ENCODE measurements around the gene FNBP1L.

The FNBP1L gene

DNA sequence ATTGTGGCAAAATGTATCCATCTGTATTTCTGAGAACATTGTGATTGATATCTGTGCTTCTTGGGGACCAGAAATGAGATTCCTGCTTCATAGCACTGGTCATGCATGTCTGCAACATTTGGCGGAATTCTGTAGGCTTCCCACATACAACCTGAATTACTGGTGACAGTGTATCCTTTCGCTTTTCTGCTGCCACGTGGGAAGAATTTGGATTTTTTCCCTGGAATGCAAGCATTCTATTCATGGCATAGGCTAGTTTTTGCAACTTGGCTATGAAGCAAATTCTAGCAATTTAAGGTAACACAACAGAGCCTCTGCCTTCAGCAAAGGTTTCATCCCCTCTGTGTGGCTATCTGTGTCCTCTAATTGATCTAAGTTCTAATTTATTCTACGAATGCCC, 147.8 kb downstream of the FNBP1L start:
- no peak for DNase-seq

DNA sequence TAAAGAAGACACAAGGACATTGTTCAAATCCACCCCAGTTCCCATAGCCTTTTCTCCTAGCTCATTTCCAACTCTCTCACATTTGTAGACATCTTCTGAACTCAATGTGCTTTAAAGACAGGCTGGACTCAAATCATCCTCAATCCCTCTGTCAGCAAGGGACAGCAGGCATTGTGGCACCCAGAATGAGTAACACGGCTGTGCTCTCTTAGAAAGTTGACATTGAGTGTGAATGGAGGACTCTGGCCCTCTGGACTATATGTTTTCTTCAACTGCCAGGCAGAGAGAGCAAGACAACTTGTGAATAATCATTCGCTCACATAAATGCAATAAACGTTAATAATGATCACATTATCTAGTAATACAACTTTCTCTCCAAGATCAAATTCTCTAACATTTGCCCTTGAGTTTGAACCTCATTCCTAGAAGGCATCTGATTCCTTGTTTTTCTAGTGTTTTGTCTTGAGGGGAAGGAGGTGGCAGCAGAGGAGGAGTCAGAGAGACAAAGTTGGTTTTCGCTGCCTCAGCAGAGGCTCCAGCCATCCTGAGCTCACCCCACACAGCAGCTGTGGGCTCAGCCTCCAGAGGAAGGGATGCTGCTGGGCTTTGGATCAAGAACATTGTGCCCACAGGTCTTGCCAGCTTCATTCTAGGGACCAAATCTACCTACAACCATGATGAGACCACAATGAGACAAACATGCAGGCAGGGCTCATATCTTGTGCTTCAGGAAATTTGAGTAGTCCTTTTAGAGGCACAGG, 148.6 kb downstream of the FNBP1L start:
- DNase-seq: no peak

DNA sequence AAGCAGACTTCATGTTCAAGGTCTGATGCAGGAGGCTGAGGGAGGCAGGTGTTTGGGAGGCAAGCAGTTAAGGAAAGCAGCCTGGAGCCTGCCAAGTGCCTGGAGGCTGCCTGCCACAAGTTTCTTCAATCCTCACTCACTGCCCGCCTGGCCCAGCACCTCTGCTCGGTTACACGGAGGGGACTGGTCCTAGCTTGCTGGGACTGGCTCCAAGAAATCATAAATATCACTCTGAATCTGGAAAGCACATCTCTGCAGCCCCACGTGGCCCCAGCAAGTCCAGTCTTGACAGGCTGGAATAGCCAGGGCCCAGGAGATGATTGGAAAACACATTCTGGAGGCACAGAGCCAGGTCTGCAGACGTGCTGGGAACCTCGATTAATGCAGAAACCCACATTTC, 149.8 kb downstream of the FNBP1L start:
- DNase-seq: no peak

DNA sequence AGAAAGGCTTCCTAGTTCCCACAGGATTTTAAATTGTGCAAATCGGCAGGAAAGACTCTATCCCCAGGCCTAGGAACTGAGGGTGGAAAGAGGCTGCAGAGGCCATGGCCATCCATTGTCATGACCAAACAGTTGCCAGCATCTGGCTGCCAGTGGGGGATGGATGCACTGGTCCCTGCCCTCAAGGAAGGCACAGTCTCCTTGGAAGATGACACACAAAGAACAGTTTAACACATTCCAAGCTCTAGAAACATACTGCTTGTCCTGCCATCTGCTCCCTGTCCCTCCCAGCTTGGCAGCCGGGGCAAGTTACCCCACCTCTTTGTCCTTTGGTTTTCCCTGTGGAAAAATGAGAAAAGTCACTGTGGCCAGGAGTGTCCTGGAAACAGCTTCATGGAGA, 150.5 kb downstream of the FNBP1L start:
- no peak for DNase-seq

DNA sequence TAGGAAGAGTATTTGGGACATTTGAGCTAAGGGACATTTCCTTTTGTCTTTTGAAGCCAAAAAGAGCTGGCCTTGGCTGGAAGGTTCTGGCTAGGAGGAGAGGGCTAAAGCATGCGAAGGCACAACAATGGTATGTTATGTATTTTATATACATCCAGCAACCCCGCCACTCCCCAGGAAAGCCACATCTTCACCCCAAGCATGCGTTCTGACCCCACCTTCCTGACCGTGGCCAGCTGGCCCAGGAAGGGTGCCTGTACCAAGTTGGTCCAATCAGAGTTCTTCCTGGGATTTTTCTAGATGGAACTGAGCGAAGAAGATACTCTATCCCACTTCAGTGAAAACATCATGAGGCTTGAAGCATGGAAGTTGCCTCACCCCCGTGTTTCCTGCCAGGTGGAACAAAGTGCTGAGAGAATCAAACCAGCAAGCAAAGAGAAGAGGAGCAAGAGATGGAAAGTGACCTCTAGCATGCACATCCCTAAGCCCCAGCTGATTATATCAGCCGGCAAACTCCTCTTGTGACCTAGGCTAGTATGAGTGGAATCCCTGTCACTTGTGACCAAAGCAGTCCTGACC, 151.0 kb downstream of the FNBP1L start:
- no peak for DNase-seq

DNA sequence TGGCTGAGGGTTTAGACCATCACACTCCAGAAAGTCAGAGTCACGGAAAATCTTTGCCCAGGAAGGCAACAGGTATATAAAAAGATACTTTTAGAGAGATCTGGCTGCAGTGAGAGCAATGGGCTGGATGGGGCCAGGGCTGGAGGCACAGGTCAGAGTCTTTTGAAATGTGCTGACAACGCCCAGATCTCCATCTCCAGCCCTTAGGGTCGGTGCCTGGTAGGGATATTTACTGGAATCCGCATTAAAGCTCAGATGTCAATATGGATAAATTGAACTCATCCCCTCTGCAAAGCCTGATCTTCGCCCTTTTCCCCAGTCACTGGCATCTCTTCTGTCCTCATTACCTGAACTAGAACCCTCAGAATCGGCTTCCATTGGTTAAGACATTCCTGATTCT, 151.6 kb downstream of the FNBP1L start:
- no peak for DNase-seq

DNA sequence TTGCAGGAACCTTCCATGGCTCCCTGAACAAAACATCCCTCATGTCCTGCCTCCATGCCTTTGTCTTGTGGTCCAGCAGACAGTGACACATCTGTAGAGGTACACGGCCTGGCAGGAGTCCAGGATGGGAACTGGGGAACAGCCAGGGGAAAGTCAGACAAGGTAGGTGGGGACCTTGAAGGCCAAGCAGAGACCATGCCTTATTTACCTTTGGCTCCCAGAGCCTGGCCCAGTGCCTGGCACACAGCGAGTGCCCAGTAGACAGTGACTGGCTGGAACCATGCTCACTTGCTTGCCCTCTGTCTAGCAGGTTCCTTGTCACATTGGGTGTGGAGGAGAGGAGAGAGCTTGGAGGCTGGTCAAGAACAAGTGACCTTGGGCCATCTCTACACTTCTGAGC, 152.7 kb downstream of the FNBP1L start:
- no peak for DNase-seq

DNA sequence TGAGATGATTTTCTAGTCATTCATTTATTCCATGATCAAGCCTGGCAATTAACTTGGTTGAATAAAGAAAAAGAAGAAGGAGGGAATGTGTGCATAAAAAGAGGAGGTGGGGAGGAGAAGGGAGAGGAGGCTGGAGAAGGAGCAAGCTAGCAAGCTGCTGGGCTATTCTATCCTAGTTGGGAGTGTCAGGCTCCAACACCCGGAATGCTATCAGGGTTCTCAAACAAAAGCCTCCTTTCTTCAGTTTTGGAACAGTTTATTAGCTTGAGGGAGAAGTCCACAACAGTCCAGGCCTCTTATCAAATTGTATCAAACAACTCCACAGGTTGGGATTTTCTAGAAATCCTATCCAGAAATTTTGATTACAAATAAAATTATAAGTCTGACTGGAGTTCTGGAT, 153.8 kb downstream of the FNBP1L start:
- DNase-seq: no peak

DNA sequence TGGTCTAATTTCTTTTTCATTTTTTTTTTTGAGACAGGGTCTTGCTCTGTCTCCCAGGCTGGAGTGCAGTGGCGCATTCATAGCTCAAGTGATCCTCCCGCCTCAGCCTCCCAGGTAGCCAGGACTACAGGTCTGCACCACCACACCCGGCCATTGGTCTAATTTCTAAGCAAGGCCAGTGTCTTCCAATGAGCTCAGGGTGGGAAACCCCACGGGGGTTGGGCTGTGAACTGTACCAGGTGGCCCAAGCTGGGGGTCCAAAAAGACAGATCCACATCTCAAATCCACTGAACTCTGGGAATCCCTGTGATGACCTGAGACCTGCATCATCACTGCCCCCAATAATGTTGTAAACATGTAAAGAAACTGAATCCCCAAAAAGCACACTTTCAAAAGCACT, 154.2 kb downstream of the FNBP1L start:
- DNase-seq: no peak

DNA sequence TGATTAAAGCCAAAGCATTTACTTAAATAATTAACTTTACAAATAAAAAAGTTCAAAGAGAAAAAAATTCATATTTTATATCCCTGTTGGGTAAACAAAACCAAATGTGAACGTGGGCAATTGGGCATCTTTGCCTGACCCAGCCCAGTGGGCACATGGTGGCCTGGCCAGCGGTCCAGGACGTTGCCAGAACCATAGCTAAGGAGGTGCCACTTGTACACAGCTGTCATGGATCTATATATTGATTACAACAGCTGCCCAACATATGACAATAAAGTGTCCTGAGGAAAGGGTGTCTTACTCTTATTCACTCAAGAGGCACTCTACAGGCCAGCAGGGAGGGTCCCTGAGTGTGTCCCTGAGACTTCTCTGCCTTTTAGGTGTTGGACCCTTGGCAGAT, 155.2 kb downstream of the FNBP1L start:
- no peak for DNase-seq

DNA sequence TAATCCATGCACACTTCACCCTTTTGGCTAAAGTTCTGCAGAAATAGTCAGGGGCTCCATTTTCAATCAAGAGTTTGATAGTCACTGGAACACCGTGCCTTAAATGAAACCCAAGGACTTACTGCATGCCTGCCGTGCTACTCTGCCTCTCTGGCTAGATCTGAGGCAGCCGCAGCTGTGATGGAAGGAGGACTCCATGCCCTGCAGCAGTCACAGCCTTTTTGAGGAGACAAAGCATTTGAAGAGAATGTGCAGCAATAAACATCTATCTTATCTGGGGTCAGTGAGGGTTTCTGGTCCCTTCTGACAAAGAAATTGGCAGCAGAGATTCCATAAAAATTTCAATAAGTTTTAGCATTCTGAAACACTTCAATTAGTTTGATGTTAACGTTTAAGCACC, 155.7 kb downstream of the FNBP1L start:
- DNase-seq: no peak

Measured in stimulated activated CD4-positive, alpha-beta T cell treated with anti-CD3 and anti-CD28 coated beads, Interleukin-12 subunit alpha, Interleukin-12 subunit beta, amount 100 ng/mL, for 4 hours (primary cell).